Liver (tissue), 9 donors: ENCODE measurements around the gene CNTN1. TPM values are rescaled to one million over a fixed set of nuclear protein-coding genes. Genes with fewer than 3 reads are reported as not detected.

Source experiments
- DNase-seq: peaks from one replicate; pipeline ENCODE4 v3.0.0-alpha.2; 2017; ENCODE audit warnings: low spot score
- H3K27ac ChIP-seq, 2 donors: one replicate each; pipeline ENCODE4 v1.7.0; 2013; ENCODE audit warnings: inconsistent platforms in 2 of 2, low read length in 2 of 2, control low read depth in 1 of 2, low read depth in 1 of 2, mild to moderate bottlenecking in 1 of 2
- H3K27me3 ChIP-seq, 4 donors: one replicate each; pipeline versions ENCODE4 v1.6.1 to v1.7.0; 2013; ENCODE audit warnings: low read length in 3 of 4, inconsistent platforms in 1 of 4, mild to moderate bottlenecking in 1 of 4, moderate library complexity in 1 of 4; ENCODE audit not compliant: control insufficient read depth in 4 of 4, insufficient read depth in 4 of 4
- H3K36me3 ChIP-seq, 4 donors: one replicate each; pipeline versions ENCODE4 v1.6.1 to v1.7.0; 2013; ENCODE audit warnings: low read length in 3 of 4, mild to moderate bottlenecking in 3 of 4, low read depth in 1 of 4, moderate library complexity in 1 of 4; ENCODE audit not compliant: control insufficient read depth in 4 of 4, insufficient read depth in 3 of 4
- H3K4me1 ChIP-seq, 4 donors: one replicate each; pipeline versions ENCODE4 v1.6.1 to v1.7.0; 2013; ENCODE audit warnings: low read length in 3 of 4, mild to moderate bottlenecking in 3 of 4, moderate library complexity in 1 of 4; ENCODE audit not compliant: control insufficient read depth in 4 of 4, insufficient read depth in 4 of 4
- H3K4me3 ChIP-seq, 3 donors: one replicate each; pipeline versions ENCODE4 v1.6.1 to v1.7.0; 2013; ENCODE audit warnings: low read length in 3 of 3, control low read depth in 1 of 3, low read depth in 1 of 3, mild to moderate bottlenecking in 1 of 3
- H3K9ac ChIP-seq, 2 donors: one replicate each; pipeline ENCODE4 v1.7.0; 2013; ENCODE audit warnings: low read length in 2 of 2, mild to moderate bottlenecking in 2 of 2, moderate library complexity in 2 of 2, control low read depth in 1 of 2, low read depth in 1 of 2
- H3K9me3 ChIP-seq, 4 donors: one replicate each; pipeline versions ENCODE4 v1.6.1 to v1.7.0; 2013; ENCODE audit warnings: low read length in 3 of 4; ENCODE audit not compliant: control insufficient read depth in 4 of 4
- CTCF ChIP-seq: fragments of 150-350 bp; IDR thresholded peaks from 2 replicates; pipeline ENCODE4 v1.5.1; 2017; ENCODE audit warnings: improper control_type of control experiment, low read depth, low read length; ENCODE audit not compliant: missing input control
- EGR1 ChIP-seq, 2 donors: IDR thresholded peaks; 2 replicates each; pipeline ENCODE4 v1.6.1; 2016 to 2018; ENCODE audit warnings: antibody characterized with exemption in 2 of 2, low read depth in 2 of 2
- FOXA1 ChIP-seq: IDR thresholded peaks from 2 replicates; pipeline ENCODE4 v1.6.1; 2016; ENCODE audit warnings: antibody characterized with exemption
- FOXA2 ChIP-seq: IDR thresholded peaks from 2 replicates; pipeline ENCODE4 v1.6.1; 2016; ENCODE audit warnings: antibody characterized with exemption
- GABPA ChIP-seq, 2 donors: IDR thresholded peaks in 1 of 2; conservative IDR thresholded peaks in 1 of 2; 2 replicates each; pipeline ENCODE4 v1.6.1; 2016; ENCODE audit warnings: antibody characterized with exemption in 2 of 2, mild to moderate bottlenecking in 1 of 2, moderate library complexity in 1 of 2
- HNF4A ChIP-seq, 2 donors: conservative IDR thresholded peaks; 2 replicates each; pipeline ENCODE4 v1.6.1; 2016; ENCODE audit warnings: antibody characterized with exemption in 2 of 2, mild to moderate bottlenecking in 2 of 2
- HNF4G ChIP-seq: IDR thresholded peaks from 2 replicates; pipeline ENCODE4 v1.6.1; 2016; ENCODE audit warnings: antibody characterized with exemption
- JUND ChIP-seq, 2 donors: IDR thresholded peaks; 2 replicates each; pipeline ENCODE4 v1.6.1; 2016; ENCODE audit warnings: antibody characterized with exemption in 2 of 2
- MAX ChIP-seq: IDR thresholded peaks from 2 replicates; pipeline ENCODE4 v1.6.1; 2016; ENCODE audit warnings: antibody characterized with exemption
- NR2F2 ChIP-seq: IDR thresholded peaks from 2 replicates; pipeline ENCODE4 v1.6.1; 2016; ENCODE audit warnings: antibody characterized with exemption
- RAD21 ChIP-seq, 2 donors: IDR thresholded peaks; 2 replicates each; pipeline ENCODE4 v1.6.1; 2016; ENCODE audit warnings: antibody characterized with exemption in 2 of 2, mild to moderate bottlenecking in 2 of 2
- REST ChIP-seq: IDR thresholded peaks from 2 replicates; pipeline ENCODE4 v1.6.1; 2016; ENCODE audit warnings: antibody characterized with exemption, mild to moderate bottlenecking
- RXRA ChIP-seq, 2 donors: IDR thresholded peaks; 2 replicates each; pipeline ENCODE4 v1.6.1; 2017 to 2018; ENCODE audit warnings: antibody characterized with exemption in 2 of 2, mild to moderate bottlenecking in 1 of 2
- SP1 ChIP-seq: IDR thresholded peaks from 2 replicates; pipeline ENCODE4 v1.6.1; 2018; ENCODE audit warnings: antibody characterized with exemption, mild to moderate bottlenecking
- TAF1 ChIP-seq: conservative IDR thresholded peaks from 2 replicates; pipeline ENCODE4 v1.6.1; 2016; ENCODE audit warnings: antibody characterized with exemption, mild to moderate bottlenecking
- YY1 ChIP-seq: IDR thresholded peaks from 2 replicates; pipeline ENCODE4 v1.6.1; 2016; ENCODE audit warnings: antibody characterized with exemption, mild to moderate bottlenecking
- ZBTB33 ChIP-seq: IDR thresholded peaks from 2 replicates; pipeline ENCODE4 v1.6.1; 2016; ENCODE audit warnings: antibody characterized with exemption
- WGBS: extraction: QIAGEN DNeasy Blood & Tissue Kit; methylation state at CpG from one replicate; pipeline ENCODE4 v1.1.7; 2013; 5-methylcytosine and 5-hydroxymethylcytosine counted together
- polyA plus RNA-seq, 2 donors: library from polyadenylated mRNA; stranded (reverse) in 1 of 2; unstranded in 1 of 2; fragments of 200-250 nt in 1 of 2; fragments of >200 nt in 1 of 2; fragmentation: Nextera tagmentation in 1 of 2; extraction: Ambion mirVana in 1 of 2; gene quantifications; one replicate each; pipeline versions ENCODE4 v1.2.1 to v1.2.3, GENCODE V29; 2013 to 2015
- total RNA-seq, 2 donors: library from RNA; depleted of rRNA; stranded (reverse); fragments of >200 nt; gene quantifications; one replicate each; pipeline ENCODE4 v1.2.3, GENCODE V29; 2014
- donor health status: healthy.
- donor health status: healthy.
- donor health status: healthy.
- donor health status: healthy.
- donor health status: healthy.

The CNTN1 gene
- total and polyA plus RNA-seq, 4 donors, result 0.03 to 1.2 (median 0.43) TPM

- H3K27ac ChIP-seq, result no peak overlapping the region
- no peaks in the 10 kb centered on the region for H3K9me3 ChIP-seq
- no peaks in the 10 kb centered on the region for H3K36me3 ChIP-seq
- H3K4me1 ChIP-seq, result no peaks in the 10 kb centered on the region
- no peak for DNase-seq
- WGBS, result 84% methylated on average over 1 of the region's 1 CpG
- no peak overlapping the region for H3K9ac ChIP-seq
- H3K27me3 ChIP-seq, result peaks cover 0 to 6% (median 0%) of the 10 kb centered on the region in 4 donors
- no peak for TF ChIP-seq FOXA1
- no peak for TF ChIP-seq RAD21 (IDR thresholded peaks at IDR 0.05)
- TF ChIP-seq TAF1, result no peak
- TF ChIP-seq MAX, result no peak
- TF ChIP-seq EGR1 (IDR thresholded peaks at IDR 0.05; ENCODE audit: low read depth in 2 of 2), result no peak
- TF ChIP-seq HNF4A (conservative IDR thresholded peaks at IDR 0.05), result no peak
- no peak for TF ChIP-seq REST
- no peak for TF ChIP-seq YY1
- no peak for TF ChIP-seq FOXA2
- no peak for TF ChIP-seq HNF4G
- TF ChIP-seq SP1, result no peak
- TF ChIP-seq NR2F2, result no peak
- TF ChIP-seq CTCF, result no peak
- TF ChIP-seq ZBTB33, result no peak
- no peak for TF ChIP-seq JUND (IDR thresholded peaks at IDR 0.05)
- H3K4me3 ChIP-seq, result no peak overlapping the region
Measured at GRCh38 chr12:40726366-40726765, 34.1 kb downstream of the CNTN1 start.

DNA sequence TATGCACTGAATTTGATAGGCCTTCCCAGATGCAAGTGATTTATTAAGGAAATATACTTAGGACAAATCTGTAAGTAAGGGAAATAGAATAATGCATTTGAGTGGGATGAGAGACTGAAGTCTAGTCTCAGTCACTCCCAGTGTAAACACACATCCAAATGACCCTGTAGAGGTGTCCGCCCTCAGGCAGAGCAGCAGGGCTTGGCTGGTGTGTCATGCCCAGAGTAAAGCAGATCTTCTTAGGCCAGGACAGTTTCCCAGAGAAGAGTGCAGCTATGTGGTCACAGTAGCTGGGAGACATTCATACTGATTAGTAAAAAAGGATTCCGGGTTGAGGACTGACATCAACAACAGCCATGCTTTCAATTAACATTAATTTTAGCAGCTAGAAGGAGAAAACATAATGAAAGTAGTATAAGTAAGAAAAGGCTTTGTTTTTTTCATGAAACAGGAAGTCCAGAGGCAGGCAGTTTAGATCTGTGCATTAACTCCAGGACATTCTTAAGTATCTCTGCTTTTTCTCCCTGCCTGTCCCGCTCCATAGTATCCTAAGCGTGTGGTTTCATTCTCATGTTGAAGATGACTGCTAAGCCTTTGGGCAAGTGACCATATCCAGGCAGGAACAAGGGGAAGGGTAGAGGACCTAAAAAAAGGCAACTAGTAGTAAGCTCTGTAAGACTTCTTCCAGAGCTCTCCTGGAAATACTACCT lies 35.7 kb downstream of the CNTN1 start:
- peaks cover 0 to 6% (median 0%) of the 10 kb centered on the region in 4 donors for H3K27me3 ChIP-seq
- H3K36me3 ChIP-seq, result no peaks in the 10 kb centered on the region
- H3K4me1 ChIP-seq, result no peaks in the 10 kb centered on the region
- H3K9ac ChIP-seq, result no peak overlapping the region
- no peak overlapping the region for H3K27ac ChIP-seq
- 72% methylated on average over 4 of the region's 4 CpGs for WGBS
- H3K9me3 ChIP-seq, result no peaks in the 10 kb centered on the region
- no peak for DNase-seq
- no peak overlapping the region for H3K4me3 ChIP-seq
- no peak for TF ChIP-seq JUND (IDR thresholded peaks at IDR 0.05)
- TF ChIP-seq CTCF, result no peak
- no peak for TF ChIP-seq HNF4G
- TF ChIP-seq HNF4A (conservative IDR thresholded peaks at IDR 0.05), result no peak
- no peak for TF ChIP-seq NR2F2
- TF ChIP-seq MAX, result no peak
- no peak for TF ChIP-seq ZBTB33
- TF ChIP-seq TAF1, result no peak
- TF ChIP-seq RXRA (IDR thresholded peaks at IDR 0.05), result no peak
- no peak for TF ChIP-seq GABPA (IDR thresholded peaks at IDR 0.05 in 1 of 2, conservative IDR thresholded peaks at IDR 0.05 in 1 of 2)
- TF ChIP-seq SP1, result no peak
